ENCODE measurements around the gene APOM.

APOM gene

GRCh38 chr6:31677955-31678354, 22.3 kb downstream of the APOM start:
- H3K4me3 ChIP-seq (ENCODE audit: low read depth, low read length): no peak overlapping the region

GRCh38 chr6:31680226-31681134, 24.8 kb downstream of the APOM start, which contains the start of gene LY6G5C:
Gene LY6G5C (minus strand): TSS chr6:31681067. CDS start chr6:31680373, 694 bp downstream.
- H3K4me3 ChIP-seq (ENCODE audit: low read depth, low read length): peak within 1 kb of the TSS; percentile 13

GRCh38 chr6:31681135-31681671, 25.5 kb downstream of the APOM start:
- H3K4me3 ChIP-seq (ENCODE audit: low read depth, low read length): peak overlapping the region; percentile 13

GRCh38 chr6:31683591-31683990, 27.9 kb downstream of the APOM start:
- peak overlapping the region; percentile 38 for H3K4me3 ChIP-seq (ENCODE audit: low read depth, low read length)

DNA sequence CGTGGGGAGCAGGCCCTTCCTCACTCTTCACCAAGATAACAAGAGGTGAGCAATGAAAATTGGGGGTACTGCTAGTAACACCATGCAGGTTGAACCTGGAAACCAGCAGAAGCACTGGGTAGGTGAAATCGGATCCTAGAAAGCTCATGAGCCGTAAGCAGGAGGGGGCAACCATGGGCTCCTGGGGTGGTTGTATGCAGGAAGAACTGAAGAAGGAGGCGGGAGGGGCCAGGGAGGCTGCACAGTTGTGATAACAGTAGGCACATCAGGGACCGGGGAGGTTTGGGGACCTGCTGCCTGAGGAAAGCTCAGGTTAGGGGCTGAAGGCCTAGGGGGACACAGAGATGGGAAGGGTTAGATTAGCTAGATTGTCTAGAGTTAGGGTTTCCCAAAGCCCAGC, 30.8 kb downstream of the APOM start:
- no peak overlapping the region for H3K4me3 ChIP-seq (ENCODE audit: low read depth, low read length)

GRCh38 chr6:31687321-31687720, 31.6 kb downstream of the APOM start:
- no peak overlapping the region for H3K4me3 ChIP-seq (ENCODE audit: low read depth, low read length)

- no peak overlapping the region for H3K4me3 ChIP-seq (ENCODE audit: low read depth, low read length)
These were observed 32.4 kb downstream of the APOM start for GRCh38 chr6:31687860-31688693.

GRCh38 chr6:31689249-31690110, 33.8 kb downstream of the APOM start:
- no peak overlapping the region for H3K4me3 ChIP-seq (ENCODE audit: low read depth, low read length)

GRCh38 chr6:31690231-31691077, 34.8 kb downstream of the APOM start:
- H3K4me3 ChIP-seq (ENCODE audit: low read depth, low read length): no peak overlapping the region

DNA sequence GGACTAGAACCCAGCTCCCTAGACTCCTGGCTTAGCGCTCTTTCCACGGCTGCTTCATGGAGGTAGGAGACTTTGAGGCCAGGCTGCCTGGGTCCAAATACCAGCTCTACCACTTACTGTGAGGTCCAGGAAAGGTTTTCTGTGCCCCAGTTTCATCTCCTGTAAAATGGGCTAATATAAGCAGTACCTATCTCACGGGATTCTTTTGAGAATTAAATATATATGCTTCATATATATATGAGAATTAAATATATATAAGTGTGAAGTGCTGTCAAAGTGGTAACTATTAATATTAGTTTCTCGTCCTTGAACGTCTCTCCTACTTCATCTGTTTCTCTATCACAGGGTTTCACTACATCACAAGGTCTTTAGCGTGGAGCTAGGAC, 35.4 kb downstream of the APOM start:
- no peak overlapping the region for H3K4me3 ChIP-seq (ENCODE audit: low read depth, low read length)

- H3K4me3 ChIP-seq (ENCODE audit: low read depth, low read length): no peak overlapping the region
These were observed 35.9 kb downstream of the APOM start for GRCh38 chr6:31691564-31692108.

DNA sequence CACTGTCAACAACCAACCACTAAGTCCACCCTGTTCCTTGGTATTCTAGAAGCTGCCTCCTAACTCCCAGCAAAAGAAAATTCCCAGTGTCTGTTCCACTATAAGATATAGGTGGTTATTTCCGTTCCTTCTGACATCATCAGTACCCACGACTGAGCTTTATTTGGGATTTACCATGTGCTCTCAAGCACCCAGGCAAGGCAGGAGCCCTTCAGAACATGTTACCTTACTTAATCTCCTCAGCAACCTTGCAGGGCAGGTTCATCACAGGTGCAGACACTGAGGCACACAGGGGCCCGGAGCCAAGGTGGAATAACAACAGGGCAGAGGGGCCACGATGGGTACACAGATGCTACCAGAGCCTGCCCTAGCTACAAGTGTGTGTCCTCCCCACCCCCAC, 36.7 kb downstream of the APOM start:
- no peak overlapping the region for H3K4me3 ChIP-seq (ENCODE audit: low read depth, low read length)

- H3K4me3 ChIP-seq (ENCODE audit: low read depth, low read length): no peak overlapping the region
These were observed 37.2 kb downstream of the APOM start for GRCh38 chr6:31692886-31693285.

GRCh38 chr6:31693535-31693934, 37.8 kb downstream of the APOM start:
- H3K4me3 ChIP-seq (ENCODE audit: low read depth, low read length): no peak overlapping the region

- H3K4me3 ChIP-seq (ENCODE audit: low read depth, low read length): no peak overlapping the region
These were observed 41.9 kb downstream of the APOM start for GRCh38 chr6:31697555-31697954.

DNA sequence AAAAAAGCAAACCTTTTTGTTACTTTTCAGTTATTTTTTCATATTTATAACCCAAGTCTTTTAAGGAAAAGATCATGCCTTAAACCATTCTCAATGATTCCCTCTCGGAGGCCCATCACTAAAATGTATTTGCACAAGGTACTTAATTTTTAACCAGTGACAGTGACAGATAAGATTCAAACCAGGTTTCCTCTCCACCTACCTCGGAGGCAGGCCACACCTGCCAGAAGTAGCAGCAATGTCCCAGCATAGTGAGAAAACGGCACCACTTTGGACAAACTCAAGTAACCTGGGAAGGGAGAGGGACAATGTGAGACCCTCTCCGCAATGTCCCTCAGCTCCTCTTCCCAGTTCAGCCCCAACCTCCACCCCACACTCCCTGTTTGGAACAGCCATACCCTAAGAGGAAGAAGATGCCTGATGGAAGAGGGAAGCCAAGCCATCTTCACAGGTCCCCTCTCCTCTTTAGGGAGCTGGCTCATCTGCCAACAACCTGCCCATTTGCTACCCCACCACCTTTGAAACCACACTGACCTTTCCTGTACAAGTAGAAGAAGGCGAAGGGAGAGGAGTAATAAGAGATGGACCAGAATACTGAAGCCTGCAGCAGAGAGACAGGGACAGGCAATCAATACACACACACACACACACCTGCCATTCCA, 45.2 kb downstream of the APOM start:
- no peak overlapping the region for H3K4me3 ChIP-seq (ENCODE audit: low read depth, low read length)

DNA sequence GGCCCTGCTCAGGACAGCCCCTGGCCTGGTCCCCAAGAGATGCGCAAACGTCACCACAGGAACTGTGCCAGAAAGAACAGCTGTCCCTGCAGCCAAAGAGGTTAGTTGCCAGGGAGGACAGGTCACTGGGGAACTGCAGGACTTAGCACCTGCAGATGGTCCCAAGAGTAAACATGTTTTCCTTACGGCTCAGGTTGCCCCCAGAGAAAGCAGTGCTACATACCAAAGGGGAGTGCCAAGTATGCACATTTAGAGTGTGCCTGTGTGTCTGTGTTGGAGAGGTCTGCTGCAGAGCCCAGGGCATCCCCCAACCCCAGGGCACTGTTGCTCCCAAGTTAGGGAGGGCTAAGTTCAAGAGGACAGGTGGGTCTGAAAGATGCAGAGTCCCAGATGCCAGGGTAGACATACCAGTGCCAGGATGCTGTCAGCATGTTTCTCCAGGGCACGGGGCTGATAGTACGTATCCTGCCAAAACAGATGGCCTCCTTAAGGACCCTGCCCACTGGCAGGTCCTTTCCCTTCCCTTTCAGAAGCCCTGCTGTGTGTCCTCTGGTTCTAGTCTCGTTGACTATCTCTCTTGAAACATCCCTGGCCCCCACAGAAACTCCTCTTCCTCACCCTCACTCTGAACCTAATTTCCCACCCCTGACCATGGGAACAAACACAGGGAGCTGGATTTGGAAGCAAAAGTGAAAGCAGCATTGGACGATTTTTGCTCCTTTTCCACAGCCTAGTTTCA, 46.1 kb downstream of the APOM start:
- H3K4me3 ChIP-seq (ENCODE audit: low read depth, low read length): peak overlapping the region; percentile 71

GRCh38 chr6:31702405-31702818, 46.7 kb downstream of the APOM start:
- H3K4me3 ChIP-seq (ENCODE audit: low read depth, low read length): peak overlapping the region; percentile 71

All from iPS-11a (cell line).